Measurements from ENCODE around the gene ZCCHC10.
"Not testable (repeated sequence)": the region's sequence is repeated elsewhere in the genome, so short reads cannot be mapped to it uniquely, and the experiment has no call there.

Gene ZCCHC10

DNA sequence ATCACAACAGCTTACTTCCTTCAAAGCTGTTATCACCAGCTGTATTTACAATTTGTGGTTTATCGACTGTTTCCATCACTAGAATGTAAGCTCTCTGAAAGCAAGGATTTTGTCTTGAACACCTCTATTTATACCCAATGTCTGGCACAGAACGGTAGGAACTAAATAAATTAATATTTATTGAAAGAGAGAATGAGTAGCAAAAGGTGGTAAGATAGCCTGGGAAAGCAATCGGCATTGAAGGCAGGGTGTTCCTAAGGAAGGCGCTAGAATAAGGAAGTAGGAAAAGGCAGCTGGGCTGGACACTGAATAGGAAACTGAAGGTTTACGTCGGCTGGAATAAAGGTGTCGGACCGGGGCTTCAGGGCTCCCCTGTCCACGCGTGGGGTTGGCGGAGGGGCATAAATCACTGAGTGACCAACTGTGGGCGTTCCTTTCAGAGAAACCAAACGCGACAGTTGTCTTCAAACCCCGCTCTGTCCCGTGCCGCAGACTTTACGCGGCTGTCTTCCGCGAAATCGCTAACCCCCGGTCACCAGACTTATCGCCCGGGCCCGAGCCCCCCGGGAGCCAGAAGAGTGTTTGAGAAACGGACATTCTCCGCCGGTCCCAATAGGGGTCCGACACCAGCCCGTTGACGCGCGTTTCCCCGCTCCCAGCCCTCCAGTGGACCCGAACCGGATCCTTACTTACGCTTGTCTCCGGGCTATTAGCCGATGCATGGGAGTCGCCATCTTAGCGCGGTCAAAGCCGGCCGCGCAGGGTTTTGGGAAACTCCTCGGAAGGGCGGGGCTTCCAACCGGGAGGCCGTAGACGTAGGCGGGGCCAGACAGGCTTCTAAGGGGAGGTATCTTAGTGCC, at the start of gene ZCCHC10:
ZCCHC10 (minus strand) TSS at position 746 of the 860 bp plus-strand sequence; CDS start at position 734, 12 bp downstream.
- peak; percentile 77 to 78 for DNase-seq

DNA sequence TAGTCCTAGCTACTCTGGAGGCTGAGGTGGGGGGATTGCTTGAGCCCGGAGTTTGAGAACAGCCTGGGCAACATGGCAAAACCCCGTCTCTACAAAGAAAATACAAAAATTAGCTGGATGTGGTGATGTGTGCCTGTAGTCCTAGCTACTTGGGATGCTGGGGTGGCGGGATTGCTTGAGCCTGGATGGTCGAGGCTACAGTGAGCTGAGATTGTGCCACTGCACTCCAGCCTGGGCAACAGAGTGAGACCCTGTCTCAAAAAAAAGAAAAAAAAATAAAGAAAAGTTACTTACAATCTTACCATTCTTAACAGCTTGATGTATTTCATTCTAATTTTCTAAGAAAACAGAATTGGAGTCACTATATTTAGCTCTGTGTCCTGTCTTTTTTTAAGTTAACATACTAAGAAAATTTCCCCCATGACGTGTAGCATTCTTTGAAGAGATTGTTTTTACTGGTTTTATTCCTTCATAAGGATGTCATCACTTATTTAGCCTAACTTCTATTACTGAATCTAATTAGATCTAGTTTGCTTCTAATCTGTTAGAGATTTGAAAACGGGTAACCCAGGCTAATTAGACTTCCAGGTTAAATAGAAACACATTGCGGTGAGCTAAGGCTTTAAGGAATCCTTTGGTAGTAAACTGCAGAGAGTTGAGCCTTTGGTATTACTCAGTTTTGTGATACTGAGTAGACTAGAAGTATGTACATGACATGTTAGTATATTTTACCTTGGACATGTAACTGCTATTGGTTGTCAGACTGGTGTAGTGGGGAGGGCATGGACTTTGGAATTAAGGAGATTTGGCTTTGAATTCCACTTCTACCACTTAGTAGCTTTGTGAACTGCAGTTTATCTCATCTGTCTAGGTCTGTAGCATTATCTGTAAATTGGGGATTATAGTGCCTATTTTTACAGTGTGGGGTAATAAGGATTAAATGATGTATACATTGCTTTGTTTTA, 49.5 kb upstream of the ZCCHC10 start:
- no peak for DNase-seq

DNA sequence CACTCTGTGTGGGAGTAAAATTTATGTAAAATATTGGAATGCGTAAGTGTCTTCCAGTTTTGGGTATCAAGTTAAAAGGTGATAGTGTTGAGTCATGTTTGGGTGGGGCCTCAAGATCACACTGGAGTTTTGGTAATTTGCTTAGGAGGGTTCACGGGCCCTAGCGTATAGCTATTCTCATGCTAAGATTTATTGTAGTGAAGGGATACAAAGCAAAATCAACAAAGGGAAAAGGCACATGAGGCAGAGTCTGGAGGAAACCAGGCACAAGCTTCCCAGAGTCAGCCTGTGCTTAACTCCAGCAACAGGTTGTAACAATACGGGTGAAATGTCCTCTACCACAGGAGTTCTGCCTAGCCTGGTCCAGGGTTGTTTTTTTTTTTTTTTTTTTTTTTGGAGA, 45.7 kb upstream of the ZCCHC10 start:
- DNase-seq, result no peak

DNA sequence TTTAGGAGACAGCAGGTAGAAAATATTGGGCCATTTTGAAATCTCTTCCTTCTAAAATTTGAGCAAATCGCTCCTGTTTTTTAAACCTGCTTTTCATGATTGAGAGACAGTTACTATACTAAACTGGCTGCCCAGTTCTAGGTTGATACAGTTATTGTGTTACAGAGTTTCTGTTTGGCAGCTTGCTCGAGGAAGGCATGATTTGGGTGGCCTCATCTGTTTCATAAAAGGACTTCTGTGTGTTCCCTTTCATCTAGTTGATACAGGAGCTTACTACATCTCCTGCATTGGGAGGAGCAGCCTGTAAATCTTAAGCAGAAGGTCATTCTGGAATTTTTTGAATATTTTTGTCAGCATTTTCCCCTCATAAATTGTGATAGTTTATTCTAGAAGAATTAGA, 39.7 kb upstream of the ZCCHC10 start:
- no peak for DNase-seq

DNA sequence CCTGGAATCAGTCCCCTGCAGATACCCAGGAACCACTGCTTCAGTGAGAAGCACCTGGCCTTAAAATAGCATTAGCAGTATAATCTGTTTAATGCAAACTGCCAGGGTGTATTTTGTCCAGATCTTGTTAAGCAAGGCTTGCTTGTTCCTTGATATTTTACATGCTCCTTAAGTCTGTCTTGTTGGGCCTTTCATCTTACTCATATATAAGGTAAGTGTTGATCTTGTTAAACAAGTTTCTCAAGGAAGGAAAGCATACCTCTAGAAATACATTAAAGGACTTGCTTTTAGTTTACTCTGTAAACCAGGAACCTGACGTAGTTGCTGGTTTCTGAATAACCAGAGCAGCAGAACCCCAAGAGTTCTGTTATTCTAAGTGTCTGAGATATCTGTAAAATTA, 39.1 kb upstream of the ZCCHC10 start:
- DNase-seq, result no peak

DNA sequence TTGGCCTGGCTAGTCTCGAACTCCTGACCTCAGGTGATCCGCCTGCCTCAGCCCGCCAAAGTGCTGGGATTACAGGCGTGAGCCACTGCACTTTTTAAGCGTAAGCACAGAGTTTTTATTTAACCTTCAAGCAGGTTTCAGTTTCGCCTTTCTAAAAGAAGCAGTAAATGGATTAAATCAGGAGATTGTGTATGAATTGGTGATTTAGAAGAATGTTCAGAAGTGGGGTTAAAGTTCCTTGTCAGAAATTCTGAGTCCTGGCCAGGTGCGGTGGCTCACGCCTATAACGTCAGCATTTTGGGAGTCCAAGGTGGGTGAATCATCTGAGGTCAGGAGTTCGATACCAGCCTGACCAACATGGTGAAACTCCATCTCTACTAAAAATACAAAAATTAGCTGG, 37.6 kb upstream of the ZCCHC10 start:
- DNase-seq, result no peak

DNA sequence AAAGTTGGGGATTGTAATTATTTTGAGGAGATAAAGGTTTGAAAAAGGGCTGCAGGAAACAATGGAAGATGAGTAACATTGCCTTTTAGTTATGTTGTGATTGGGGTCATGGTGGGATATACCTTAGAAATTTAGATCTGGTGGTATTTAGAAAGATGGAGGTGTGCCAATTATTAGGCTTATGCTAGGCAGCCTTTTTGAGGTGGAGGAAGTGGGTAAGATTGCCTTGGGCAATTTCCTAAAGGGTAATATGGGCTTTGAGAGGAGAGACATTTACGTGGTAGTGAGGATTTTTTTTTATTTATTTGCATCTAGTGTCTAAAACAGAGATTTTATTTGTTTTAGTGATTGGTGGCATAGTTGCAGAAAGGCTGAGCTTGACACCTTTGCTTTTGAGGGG, 35.9 kb upstream of the ZCCHC10 start:
- peak; percentile 63 to 68 for DNase-seq

DNA sequence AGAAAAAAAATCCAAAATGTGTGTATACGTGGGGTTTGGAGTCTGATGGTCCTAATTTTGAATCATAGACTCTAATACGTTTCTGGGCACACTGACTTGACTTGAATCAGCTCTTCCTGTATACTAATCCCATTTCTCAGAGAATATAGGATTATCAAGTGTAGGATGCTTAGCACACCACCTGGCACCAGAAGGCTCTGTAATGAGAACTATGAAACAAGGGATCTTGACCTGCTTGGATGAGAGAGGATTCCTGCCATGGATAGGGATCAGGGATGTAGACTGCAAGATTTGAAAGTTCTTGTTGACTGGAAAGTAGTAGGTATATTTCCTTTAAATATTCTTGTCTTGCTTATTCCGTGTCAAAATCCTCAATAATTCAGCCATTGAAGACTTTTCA, 33.3 kb upstream of the ZCCHC10 start:
- no peak for DNase-seq

DNA sequence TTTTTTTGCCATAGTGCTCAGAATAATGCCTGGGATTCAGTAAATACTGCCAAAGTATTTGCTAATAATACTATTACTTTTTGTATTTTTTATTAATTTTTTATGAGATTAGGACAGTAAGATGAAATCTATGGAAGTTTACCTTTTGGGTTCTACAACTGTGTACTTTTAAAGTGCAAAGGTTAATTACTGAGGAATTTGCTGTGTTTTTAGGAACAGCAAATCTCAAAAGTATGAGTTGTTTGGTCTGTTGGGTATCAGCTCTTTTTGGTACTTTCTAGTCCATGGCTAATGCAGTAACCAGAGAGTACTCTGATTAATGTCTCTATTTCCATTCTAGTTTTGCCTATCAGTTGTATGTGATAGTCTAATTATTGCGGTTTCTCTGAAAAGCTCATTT, 30.5 kb upstream of the ZCCHC10 start:
- DNase-seq, result no peak

DNA sequence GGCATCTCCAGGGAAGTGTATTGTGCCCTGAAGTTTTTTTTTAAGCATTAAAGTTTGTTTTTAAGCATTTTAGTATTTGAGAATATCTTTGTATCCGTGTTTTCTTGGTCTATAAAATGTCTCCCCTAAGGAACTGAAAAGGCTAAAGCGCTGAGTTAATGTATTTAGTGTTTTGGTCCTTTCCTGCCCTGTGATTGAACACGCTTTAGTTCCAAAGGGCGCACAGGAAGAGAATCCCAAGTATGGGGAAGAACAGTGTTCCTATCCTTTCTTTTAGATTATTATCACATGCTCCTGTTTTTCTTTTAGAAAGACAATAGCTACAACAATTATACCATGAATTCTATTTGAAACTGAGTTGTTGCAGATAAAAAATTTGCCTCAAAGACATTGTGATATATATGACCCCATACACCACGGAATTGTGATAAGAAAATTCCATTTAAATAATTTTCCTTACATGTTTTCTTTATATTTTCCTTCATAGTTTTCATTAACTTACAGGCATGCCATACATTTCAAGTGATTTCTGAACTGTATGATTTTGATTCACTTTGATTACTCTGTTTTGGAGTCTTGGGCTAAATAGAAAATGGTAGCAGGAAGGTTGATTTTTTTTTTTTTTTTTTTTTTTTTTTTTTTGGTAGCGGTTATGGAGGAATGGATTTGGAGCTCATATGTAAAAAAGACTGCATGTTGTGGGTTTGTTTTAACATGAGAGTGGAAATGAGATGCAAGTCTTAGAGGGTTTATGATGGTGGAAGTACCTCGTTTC, 28.5 kb upstream of the ZCCHC10 start:
- DNase-seq, result no peak

DNA sequence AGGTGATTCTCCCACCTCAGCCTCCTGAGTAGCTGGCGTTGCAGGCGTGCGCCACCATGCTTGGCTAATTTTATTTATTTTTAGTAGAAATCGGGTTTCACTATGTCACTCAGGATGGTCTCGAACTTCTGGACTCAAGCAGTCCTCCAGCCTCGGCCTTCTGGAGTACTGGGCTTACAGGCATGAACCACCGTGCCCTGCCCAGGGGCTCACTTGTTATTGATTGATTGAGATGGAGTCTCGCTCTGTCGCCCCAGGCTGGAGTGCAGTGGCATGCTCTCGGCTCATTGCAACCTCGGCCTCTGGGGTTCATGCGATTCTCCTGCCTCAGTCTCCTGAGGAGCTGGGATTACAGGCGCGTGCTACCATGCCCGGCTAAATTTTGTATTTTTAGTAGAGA, 27.1 kb upstream of the ZCCHC10 start:
- DNase-seq, result no peak

DNA sequence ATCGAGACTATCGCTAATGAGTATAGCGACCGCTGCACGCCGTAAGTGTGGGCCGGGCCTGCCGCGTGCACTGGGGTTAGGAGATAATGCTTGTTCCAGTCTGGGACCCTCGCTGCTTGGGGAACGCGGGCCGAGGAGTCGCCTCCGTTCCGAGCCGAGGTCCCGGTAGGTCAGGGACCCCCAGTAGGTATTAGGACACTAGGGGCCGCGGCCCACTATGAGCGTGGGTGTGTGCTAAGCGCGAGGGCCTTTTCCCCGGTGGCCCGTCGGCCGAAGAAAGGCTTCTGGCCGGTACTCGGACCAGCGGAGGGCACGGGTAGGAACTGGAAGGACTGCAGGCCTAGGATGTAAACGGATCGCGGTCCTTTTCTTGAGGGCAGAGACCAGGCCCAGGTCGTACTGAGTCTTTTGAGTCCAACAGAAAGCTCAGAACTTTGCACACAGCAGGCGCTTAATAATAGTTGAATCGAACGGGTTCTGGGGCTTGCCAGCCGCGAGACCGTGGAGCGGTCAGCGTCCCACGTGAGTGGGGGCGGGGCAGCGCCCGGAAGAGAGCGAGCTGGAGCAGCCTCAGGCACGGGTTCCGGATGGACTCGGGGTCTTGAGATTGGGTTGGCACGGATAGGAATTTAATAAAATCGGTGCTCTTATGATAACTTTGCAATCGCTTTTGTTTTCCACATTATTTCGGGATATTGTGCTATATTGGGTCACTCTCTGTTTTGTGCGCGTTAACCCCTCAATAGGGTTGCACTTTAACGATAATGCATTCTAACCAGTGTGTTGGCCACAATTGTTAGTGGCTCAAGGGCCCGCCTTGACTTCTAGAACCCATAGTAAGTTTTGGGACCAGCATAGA, 26.2 kb upstream of the ZCCHC10 start:
- peak; percentile 39 to 46 for DNase-seq

DNA sequence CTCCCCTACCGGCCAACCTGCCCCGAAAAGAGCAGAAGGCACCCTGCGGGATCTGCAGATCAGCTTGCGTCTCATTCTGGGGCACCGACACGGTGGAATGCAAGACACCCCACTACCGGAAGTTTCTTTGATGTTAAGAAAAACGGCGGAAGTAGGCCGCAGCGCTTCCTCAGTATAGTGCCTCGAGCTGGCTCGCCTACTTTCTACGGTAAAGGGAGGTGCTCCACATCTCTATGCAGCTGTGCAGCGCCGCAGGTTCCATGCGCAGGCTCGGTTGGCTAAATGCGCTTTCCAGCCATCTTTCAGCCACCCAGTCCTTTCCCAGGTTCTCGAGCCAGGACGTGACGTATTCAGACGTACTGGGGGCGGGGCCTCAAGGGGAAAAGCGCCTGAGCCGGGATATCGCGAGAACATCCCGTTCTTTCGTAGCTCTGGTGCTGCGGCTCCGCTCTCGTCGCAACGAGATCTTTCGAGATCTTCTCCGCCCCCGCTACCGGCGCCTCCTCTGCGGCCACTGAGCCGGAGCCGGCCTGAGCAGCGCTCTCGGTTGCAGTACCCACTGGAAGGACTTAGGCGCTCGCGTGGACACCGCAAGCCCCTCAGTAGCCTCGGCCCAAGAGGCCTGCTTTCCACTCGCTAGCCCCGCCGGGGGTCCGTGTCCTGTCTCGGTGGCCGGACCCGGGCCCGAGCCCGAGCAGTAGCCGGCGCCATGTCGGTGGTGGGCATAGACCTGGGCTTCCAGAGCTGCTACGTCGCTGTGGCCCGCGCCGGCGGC, 25.4 kb upstream of the ZCCHC10 start, which contains the start of gene HSPA4:
HSPA4 (plus strand) TSS at position 472 of the 775 bp plus-strand sequence; CDS start at position 710, 238 bp downstream.
- DNase-seq, result peak; percentile 93

DNA sequence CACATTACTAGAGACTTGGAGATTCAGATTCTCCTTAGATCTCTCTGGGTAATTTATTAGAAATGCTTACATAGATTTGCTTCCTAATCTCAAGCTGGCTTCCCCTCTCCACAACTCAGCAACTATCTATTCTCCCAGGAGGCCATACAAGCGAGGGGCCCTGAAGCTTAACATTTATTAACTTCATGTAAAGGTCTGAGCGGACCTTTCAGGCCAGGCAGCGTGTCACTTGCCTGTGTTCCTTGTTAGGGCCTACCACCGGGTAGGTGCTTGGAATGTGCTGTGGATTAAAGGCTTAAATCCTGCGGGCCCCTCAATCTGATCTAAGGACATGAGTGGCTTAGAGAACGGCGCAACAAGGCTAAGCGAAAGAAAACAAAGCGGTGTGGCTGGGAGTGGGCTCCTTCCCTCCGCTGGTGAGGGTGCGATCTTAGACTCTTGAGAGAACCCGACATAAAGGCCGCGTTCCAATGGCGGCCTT, 24.8 kb upstream of the ZCCHC10 start:
- DNase-seq, result peak in 1 of 2 experiments; percentile 43

DNA sequence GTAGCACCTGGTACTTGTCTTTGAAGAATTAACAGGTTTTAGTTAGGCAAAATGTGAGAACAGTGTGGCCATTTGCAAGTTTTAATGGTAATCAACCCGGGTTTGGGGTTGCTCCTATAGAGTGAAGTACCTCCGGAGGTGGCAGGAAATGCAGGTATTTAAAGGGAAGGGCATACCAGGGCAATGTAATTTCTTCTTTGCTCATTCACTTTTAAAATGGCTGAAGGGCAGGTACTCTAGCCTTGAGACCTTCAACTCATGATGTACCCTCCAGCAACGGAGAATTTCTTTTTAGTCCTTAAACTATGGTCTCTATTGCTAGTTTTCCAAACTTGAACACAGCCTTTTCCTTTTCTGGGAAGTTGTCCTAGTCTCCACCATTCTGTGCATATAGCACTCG, 24.2 kb upstream of the ZCCHC10 start:
- DNase-seq, result no peak

DNA sequence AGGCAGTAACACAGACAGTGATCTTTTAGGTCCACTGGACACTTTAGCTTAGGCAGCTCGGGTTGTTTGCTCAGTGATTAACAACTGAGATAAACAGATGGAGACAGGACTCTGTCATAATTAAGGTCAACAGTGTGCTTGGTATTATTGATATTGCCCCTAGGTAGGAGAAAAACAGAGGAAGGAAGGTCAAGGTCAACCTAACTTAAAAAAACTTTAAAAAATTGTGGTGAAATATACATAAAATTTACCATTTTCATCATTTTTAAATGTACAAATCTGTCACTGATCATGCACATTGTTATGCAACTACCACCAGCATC, 23.3 kb upstream of the ZCCHC10 start:
- DNase-seq, result no peak

DNA sequence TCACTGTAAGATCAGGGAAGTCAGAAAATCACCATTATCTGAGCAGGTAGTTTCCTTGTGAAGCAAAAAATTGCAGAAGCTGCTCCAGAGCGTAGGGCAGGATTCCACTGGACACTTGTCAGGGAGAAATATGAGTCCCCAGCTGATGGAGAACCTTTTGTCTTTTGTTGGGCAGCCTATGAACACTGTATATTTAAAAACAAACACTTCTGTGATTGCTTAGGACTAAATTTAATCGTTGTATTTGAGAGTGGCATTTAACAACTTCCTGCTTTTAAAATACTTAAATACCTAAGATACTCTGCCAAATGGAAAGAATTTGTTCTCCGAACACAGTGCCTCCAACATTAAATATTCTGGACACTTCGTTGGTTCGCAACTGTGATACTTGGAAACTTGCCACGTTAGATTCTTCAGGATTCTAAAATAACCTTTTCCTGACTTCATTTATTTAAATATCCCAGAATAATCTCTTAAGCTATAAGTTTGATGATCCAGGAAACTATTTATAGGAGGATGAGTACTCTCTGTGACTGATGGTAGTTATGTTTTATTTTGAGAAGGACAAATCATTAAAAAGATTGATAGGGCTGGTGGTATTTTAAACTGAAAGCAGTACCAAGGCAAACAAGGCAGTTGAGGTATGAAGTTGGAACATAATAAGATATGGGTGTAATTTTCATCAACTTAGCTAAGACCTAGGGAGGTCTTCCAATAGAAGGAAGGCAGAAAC, 22.8 kb upstream of the ZCCHC10 start:
- DNase-seq, result no peak

DNA sequence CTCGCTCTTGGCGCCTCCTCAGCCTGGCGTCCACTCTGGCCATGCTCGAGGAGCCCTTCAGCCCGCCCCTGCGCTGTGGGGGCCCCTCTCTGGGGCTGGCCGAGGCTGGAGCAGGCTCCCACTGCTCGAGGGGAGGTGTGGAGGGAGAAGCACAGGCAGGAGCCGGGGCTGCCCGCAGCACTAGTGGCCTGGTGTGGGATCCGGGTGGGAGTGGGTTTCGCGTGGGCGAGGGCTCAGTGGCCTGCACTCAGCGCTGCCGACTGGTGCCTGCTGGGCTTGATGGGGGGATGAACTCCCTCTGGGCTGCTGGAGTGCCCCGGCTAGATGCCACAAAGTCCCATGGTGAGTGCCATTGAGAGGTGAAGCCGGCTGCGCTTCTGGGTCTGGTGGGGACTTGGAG, 21.1 kb upstream of the ZCCHC10 start:
- DNase-seq, result no peak

DNA sequence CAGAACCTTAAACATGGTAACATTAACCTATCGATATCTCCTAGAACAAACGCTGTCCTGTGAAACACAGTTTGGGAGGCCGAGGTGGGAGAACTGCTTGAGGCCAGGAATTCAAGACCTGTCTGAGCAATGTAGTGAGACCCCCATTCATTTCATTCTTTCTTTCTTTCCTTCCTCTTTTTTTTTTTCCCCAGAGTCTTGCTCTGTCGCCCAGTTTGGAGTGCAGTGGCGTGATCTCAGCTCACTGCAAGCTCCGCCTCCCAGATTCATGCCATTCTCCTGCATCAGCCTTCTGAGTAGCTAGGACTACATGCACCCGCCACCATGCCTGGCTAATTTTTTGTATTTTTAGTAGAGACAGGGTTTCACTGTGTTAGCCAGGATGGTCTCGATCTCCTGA, 20.2 kb upstream of the ZCCHC10 start:
- not testable (repeated sequence) for DNase-seq

DNA sequence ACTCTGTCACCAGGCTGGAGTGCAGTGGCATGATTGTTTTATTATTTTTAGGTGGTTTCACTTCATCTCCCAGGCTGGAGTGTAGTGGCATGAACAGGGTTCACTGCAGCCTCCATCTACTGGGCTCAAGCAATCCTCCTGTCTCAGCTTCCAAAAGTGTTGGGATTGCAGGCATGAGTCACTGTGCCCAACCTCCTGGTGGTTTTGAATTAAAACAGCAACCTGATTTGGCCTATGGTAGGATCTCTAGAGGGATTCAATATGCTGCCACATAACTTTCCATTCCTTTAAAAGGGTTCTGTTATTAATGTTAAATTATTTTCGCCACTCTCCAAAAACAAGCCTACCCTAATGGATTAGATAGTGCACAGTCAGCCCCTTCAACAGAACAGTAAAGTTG, 15.6 kb upstream of the ZCCHC10 start:
- no peak for DNase-seq

All from AML-193 (cell line).